ENCODE data around the gene RPL13.

Gene RPL13

DNA sequence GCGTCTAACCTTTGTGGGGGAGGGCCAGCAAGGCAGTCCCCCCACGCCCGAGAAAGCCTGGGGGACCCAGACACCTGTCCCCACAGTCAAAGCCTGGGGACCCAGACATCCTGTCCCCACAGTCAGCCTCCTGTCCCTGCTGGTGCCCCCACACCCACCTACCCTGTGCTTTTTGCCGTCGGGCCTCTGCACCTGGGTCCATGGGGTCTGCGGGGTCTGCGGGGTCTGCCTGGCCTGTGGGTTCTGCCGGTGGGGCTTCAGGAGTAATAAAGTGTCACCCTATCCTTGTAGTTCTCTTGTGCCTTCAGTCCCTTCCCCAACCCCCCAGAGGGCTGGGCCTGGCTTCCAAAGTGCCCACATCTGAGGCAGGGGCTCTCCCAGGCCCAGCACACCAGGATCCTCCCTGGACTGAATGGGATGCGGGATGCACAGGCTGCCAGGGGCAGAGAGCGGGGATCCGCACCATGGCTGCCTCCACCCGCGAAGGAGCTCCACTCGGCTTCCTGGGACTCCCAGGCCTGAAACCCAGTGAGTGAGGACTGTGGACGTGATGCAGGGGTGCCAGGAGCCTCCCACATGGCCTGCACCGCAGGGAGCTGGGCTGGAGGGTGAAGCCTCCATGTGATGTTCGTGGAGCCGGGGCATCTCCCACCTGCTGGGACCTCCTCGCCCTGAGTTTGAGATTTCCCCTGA lies 36.6 kb downstream of the RPL13 start:
- DNase-seq (ENCODE audit: low read depth, low spot score), result no peak

DNA sequence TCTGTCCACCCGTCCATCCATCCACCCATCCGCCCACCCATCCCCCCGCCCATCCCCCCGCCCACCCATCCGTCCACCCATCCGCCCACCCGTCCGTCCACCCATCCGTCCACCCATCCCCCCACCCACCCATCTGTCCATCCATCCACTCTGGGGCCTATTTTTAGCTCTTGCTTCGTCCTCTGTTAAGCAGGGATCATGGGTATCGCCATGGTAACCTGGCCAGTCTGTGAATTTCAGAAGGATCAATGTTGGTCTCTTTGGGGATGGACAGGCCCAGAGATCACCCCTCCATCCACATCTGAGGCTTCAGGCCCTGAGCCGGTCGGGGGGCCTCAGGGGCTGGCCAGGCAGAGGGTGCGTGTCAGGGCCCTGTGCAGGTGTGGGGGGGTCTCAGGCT lies 37.7 kb downstream of the RPL13 start:
- DNase-seq (ENCODE audit: low read depth, low spot score), result no peak

DNA sequence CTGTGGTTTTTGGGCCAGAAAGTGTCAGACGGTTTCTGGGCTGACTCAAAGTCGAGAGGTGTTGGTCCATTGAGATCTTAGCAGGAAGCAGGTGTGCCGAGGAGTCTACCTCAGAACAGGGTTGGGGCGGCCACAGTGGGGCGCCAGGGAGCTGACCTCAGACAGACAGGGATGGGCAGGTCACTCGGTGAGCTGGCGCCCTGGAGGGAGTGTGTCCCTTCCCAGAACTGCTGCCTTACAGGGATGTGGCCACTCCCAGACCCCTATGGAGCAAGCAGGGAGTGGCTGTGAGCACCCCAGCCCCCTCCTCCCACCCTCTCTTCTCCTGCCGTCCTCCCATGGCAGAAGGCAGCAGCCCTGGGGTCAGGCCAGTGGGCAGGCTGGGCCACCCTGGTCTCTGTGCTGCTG lies 39.0 kb downstream of the RPL13 start:
- no peak for DNase-seq (ENCODE audit: low read depth, low spot score)

- DNase-seq (ENCODE audit: low read depth, low spot score), result no peak
Observed at GRCh38 chr16:89599902-89600301, 39.4 kb downstream of the RPL13 start.

DNA sequence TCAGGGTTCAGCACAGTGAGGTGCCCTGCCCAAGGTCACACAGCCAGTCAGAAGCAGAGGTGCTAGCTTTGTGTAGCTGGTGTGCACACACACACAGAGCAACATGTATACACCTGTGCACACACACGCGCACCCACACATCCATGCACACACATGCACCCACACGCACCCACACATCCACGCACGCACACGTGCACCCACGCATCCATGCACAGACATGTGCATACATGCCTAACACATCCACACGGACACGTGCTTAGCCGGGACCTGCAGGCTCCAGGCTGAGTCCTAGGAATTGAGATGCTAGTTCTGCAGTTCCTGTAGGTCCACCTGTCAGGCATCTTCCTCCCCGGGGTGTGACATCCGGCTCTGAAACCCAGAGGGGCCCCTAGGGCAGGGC lies 39.9 kb downstream of the RPL13 start:
- DNase-seq (ENCODE audit: low read depth, low spot score), result no peak

DNA sequence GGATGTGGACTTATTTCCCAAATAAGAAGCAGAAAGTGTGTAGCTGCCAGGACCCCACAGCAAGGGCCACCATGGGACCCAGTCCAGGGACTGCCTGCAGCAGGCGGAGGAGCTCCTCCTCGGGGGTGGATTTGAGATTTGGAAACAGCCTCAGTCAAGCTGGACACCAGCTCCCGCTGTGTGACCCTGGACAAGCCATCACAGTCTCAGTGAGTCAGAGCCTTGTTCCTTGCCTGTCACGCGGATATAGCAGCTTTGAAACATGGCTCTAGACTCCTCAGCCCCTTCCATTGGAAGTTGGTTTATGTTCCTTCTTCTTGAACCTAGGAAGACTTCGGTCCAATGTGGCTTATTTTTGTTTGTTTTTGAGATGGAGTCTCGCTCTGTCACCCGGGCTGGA lies 40.5 kb downstream of the RPL13 start:
- DNase-seq (ENCODE audit: low read depth, low spot score), result no peak

GRCh38 chr16:89601906-89602272 lies 41.4 kb downstream of the RPL13 start:
- no peak for DNase-seq (ENCODE audit: low read depth, low spot score)

GRCh38 chr16:89602273-89602951 lies 41.9 kb downstream of the RPL13 start:
- no peak for DNase-seq (ENCODE audit: low read depth, low spot score)

DNA sequence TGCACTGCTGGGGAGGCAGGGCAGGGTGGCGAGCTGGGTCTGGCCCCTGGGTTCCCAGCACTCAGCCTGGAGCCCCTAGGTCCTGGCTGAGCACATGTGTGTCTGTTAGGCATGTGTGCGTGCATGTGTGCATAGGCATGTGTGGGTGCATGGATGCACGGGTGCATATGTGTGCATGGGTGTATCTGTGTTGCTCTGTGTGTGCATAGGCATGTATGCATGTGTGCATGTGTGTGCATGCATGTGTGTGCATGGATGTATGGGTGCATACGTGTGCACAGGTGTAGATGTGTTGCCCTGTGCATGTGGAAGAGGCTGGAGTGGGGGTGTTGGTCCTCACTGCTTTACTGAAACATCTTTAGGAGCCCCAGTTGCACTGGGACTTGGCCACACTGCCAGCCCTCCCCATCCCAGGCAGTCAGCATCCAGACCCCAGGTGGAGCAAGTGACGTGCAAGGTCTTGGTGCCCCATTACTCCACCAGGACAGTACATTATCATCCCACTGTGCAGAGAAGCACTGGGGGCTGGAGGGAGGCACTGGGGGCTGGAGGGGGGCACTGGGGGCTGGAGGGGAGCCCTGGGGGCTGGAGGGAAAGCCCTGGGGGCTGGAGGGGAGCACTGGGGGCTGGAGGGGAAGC lies 42.6 kb downstream of the RPL13 start:
- DNase-seq (ENCODE audit: low read depth, low spot score), result no peak

DNA sequence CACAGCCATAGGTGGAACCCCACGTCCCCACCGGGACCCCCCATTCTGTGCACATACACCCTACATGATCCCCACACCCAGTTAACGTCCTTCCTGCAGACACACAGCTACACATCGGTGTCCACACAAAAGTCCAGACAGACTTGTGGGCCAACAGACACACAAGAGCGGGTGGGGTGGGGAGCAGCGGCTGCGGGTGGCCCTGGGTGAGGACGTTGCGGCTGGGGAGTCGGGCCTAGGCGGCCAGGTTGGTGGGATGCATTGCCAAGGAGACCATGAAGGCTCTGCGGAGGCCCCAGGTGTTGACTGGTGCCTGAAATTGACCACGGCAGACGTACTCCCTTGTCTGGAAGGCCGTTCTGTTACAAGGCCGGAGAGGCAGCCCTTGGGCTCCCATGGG lies 44.3 kb downstream of the RPL13 start:
- no peak for DNase-seq (ENCODE audit: low read depth, low spot score)

DNA sequence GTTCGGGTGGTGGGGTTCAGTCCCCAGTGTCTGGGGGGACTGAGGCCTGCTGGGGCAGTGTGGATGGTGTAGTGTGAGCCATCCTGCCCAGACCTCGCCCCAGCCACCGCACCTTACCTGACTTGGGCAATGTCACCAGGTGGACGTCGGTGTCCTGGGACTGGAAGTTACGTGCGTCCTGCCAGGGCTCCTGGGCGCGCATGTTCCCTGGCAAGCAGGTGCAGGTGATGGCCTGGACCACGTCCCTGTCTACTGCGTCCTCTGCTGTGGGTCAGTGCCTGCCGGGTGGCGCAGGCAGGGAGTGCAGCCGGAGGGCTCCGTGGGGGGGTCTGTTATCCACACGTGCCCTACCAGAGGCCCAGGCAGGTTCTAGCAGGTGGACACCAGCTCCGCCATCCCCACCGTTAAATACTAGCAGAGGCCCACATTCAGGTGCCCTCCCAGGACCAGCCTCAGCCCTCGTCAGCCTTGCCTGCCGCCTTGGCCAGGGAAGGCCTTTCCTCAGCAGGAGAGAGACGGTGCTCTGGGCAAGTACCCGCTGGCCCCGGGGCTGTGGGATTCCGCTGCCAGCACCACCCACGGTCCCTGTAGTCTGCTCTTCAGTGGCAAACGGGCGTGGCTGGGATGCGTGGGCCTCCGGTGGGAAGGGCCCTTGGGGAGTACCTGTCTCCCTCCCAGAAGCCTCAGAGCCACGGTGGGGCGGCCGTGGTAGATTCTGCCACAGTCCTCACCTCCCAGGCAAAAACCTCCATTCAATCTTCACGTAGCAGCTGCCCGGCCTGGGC lies 44.9 kb downstream of the RPL13 start:
- DNase-seq (ENCODE audit: low read depth, low spot score), result no peak

- DNase-seq (ENCODE audit: low read depth, low spot score), result no peak
Observed at GRCh38 chr16:89606006-89606405, 45.5 kb downstream of the RPL13 start.

GRCh38 chr16:89607453-89607852 lies 47.0 kb downstream of the RPL13 start:
- DNase-seq (ENCODE audit: low read depth, low spot score), result no peak

- DNase-seq (ENCODE audit: low read depth, low spot score), result no peak
Observed at GRCh38 chr16:89607937-89608740, 47.7 kb downstream of the RPL13 start.

DNA sequence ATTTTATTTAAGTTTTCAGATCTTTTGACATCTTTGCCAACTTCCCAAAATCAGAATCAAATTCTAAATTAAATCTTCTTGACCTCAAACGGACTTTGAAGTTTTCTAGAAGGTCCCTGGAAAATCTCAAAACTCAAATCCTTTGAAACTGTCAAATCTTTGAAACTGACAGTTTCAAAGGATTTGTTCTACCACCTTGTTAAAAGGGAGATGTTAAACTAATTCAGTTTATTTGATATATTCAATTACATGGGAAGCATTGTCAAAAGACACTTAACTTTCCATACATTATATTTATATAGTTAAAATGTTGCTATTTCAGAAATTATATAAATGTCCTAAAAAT lies 49.6 kb downstream of the RPL13 start:
- DNase-seq (ENCODE audit: low read depth, low spot score), result no peak

DNA sequence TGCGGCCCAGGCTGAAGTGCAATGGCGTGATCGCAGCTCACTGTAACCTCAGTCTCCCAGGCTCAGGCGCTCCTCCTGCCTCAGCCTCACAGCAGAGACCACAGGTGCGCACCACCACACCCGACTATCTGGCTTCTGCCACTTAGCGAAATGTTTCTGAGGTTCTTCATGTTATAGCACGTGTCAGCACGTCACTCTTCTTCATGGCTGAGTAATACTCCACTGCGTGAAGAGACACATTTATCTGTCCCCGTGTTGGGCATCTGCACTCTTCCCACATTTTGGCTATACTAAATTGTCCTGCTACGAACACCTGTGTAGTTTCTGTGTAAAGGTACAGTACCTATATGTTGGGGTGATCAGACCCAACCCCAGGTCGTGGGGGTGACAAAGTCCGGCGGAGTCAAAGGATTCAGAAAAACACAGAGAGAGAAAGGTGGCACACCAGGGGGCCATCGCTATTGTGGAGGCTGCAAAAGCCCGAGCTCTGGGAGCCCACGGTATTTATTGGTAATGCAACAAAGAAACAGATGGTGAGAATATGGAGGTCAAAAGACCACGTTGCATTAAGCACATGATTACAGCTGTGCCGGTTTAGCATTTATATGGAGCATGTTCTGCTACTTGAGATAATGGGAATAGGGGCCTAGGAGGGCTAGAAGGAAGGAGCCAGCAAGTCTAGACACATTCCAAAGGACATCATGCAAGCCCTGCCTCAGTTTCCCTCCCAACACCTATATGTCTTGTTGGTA lies 52.1 kb downstream of the RPL13 start:
- no peak for DNase-seq (ENCODE audit: low read depth, low spot score)

- no peak for DNase-seq (ENCODE audit: low read depth, low spot score)
Observed at GRCh38 chr16:89613231-89613953, 52.9 kb downstream of the RPL13 start, which contains the start of gene DPEP1. Gene DPEP1, plus strand, starts transcription at chr16:89613642. Its CDS starts 16,769 bp downstream, at chr16:89630411.

DNA sequence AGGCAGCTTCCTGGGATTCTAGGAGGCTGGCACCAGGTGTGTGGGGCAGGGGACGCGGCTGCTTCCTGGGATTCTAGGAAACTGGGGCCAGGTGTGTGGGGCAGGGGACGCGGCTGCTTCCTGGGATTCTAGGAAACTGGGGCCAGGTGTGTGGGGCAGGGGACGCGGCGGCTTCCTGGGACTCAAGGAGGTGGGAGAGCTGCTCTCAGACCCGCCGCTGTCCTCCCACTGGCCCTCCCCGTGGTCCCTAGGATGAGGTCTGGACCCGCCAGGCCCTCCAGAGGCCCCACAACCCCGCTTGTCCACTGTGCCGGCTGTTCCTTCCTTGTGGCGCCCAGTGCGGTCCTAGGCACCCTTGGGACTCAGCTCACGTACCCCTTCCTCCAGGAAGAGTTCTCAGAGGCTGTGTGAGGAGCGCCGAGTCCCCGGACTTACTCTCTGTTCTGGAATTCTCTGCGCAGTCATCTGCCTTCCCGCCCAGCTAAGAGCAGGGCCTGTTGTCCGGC lies 53.5 kb downstream of the RPL13 start:
- DNase-seq (ENCODE audit: low read depth, low spot score), result no peak
